C1 segment of cervical spinal cord (tissue), 14 donors: ENCODE data around the gene SHC3.

Experiments used
- DNase-seq, 14 donors: peaks; one replicate each; lab custom pipeline; 2025; lab: John Stamatoyannopoulos, UW

The SHC3 gene

DNA sequence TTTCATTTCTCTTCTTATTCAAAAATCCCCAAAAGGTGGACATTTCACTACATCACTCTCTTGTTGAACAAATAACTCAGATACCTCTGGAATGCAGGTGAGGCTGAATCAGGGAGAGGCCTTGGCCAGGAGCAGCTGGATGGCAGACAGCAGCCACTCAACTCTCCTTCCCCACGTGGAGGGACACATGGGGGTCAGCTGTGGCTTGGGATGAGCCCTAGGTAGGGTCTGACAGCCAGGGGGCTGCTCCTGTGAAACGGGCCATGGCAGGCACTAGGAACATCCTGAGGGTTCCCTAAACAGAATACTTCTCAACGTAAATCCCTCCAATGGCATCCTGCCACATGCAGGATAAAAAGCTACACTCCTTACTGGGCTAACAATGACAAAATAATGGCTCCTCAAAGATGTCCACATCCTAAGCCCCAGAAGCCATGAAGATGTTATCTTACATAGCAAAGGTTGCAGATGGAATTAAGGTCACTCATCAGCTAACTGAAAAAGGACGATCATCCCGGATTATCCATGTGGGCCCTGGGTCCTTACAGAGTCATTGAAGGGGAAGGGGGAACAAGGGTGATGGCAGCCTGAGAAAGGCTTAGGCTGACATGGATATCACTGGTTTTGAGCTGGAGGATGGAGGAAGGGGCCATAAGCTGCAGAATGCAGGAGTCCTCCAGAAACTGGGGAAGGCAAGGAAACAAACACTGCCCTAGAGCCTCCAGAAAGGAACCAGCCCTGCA is 218.7 kb downstream of the SHC3 start:
- DNase-seq = no peak

GRCh38 chr9:88957526-88957925 is 221.1 kb downstream of the SHC3 start:
- DNase-seq = no peak
